Measurements from ENCODE around the gene RFC4. TPM values are rescaled to one million over a fixed set of nuclear protein-coding genes. Genes with fewer than 3 reads are reported as not detected.
A peak's percentile ranks its signal among the peaks of the same experiment; 100 is the strongest.

RFC4 gene
- total and polyA plus RNA-seq, 9 of the 15 experiments (the other 6 are each of a cell fraction or from before 2014, with no cell fraction given): 105 to 227 (median 180) TPM

DNA sequence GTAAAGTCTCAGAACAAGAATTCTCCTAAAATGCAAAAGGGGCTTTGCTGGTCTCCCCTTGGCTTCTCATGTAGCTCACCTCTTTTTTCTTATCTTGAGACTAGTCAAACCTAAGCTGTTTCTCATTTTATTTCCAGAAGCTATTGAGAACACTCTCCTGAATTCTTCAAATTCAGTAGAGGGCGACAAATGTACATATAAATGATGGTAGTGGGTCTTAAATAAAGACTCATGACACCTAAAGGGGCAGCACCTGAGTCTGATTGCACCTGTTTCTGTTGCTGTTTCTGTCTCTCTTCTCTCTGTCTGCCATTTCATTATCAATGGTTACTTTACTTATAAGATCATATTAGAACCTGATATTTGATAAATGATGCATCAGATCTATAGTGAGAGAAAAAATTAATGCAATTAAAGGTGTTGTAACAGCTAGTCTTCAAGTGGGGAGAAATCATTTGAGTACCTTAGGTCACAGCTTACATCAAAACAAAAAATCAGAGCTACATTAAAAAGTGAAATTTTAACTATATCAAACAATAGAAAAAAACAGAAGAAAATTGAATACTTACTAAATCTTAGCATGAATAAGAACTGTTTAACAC, 43.2 kb upstream of the RFC4 start (continued):
- TF ChIP-seq TEAD4 (IDR thresholded peaks at IDR 0.05; ENCODE audit: low read length): no peak
- TF ChIP-seq TEAD4 (CRISPR knock-in tag; IDR thresholded peaks at IDR 0.05; ENCODE audit: borderline replicate concordance): no peak
- TF ChIP-seq SMAD1 (IDR thresholded peaks at IDR 0.05; ENCODE audit: low read depth, low read length, partially characterized antibody): no peak
- TF ChIP-seq KAT8 (IDR thresholded peaks at IDR 0.05; ENCODE audit: low read depth): no peak
- no peak for TF ChIP-seq BHLHE40 (IDR thresholded peaks at IDR 0.05; ENCODE audit: low read length)
- no peak for TF ChIP-seq CREB1 (IDR thresholded peaks at IDR 0.05)
- no peak for TF ChIP-seq CREB1 (CRISPR knock-in tag; IDR thresholded peaks at IDR 0.05)
- no peak for TF ChIP-seq ZNF324 (CRISPR knock-in tag; IDR thresholded peaks at IDR 0.05)
- TF ChIP-seq ZNF586 (CRISPR knock-in tag; conservative IDR thresholded peaks at IDR 0.05): no peak
- TF ChIP-seq CCAR2 (IDR thresholded peaks at IDR 0.05; ENCODE audit: low read depth, low read length): no peak
- peak; percentile 67; the same call in 1 of the 2 replicates for TF ChIP-seq ZEB2 (IDR thresholded peaks at IDR 0.05)
- TF ChIP-seq ARID2 (IDR thresholded peaks at IDR 0.05): peak; percentile 88
- TF ChIP-seq EGR1 (conservative IDR thresholded peaks at IDR 0.05): no peak
- TF ChIP-seq, protein P1, sequence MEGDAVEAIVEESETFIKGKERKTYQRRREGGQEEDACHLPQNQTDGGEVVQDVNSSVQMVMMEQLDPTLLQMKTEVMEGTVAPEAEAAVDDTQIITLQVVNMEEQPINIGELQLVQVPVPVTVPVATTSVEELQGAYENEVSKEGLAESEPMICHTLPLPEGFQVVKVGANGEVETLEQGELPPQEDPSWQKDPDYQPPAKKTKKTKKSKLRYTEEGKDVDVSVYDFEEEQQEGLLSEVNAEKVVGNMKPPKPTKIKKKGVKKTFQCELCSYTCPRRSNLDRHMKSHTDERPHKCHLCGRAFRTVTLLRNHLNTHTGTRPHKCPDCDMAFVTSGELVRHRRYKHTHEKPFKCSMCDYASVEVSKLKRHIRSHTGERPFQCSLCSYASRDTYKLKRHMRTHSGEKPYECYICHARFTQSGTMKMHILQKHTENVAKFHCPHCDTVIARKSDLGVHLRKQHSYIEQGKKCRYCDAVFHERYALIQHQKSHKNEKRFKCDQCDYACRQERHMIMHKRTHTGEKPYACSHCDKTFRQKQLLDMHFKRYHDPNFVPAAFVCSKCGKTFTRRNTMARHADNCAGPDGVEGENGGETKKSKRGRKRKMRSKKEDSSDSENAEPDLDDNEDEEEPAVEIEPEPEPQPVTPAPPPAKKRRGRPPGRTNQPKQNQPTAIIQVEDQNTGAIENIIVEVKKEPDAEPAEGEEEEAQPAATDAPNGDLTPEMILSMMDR (IDR thresholded peaks at IDR 0.05 in 2 of 3, conservative IDR thresholded peaks at IDR 0.05 in 1 of 3; ENCODE audit: insufficient read depth in 2 of 3, low read depth in 1 of 3, low read length in 3 of 3): peak; percentile 63 to 90 (median 77)
- TF ChIP-seq, protein P2, sequence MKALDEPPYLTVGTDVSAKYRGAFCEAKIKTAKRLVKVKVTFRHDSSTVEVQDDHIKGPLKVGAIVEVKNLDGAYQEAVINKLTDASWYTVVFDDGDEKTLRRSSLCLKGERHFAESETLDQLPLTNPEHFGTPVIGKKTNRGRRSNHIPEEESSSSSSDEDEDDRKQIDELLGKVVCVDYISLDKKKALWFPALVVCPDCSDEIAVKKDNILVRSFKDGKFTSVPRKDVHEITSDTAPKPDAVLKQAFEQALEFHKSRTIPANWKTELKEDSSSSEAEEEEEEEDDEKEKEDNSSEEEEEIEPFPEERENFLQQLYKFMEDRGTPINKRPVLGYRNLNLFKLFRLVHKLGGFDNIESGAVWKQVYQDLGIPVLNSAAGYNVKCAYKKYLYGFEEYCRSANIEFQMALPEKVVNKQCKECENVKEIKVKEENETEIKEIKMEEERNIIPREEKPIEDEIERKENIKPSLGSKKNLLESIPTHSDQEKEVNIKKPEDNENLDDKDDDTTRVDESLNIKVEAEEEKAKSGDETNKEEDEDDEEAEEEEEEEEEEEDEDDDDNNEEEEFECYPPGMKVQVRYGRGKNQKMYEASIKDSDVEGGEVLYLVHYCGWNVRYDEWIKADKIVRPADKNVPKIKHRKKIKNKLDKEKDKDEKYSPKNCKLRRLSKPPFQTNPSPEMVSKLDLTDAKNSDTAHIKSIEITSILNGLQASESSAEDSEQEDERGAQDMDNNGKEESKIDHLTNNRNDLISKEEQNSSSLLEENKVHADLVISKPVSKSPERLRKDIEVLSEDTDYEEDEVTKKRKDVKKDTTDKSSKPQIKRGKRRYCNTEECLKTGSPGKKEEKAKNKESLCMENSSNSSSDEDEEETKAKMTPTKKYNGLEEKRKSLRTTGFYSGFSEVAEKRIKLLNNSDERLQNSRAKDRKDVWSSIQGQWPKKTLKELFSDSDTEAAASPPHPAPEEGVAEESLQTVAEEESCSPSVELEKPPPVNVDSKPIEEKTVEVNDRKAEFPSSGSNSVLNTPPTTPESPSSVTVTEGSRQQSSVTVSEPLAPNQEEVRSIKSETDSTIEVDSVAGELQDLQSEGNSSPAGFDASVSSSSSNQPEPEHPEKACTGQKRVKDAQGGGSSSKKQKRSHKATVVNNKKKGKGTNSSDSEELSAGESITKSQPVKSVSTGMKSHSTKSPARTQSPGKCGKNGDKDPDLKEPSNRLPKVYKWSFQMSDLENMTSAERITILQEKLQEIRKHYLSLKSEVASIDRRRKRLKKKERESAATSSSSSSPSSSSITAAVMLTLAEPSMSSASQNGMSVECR (CRISPR knock-in tag; IDR thresholded peaks at IDR 0.05): no peak
- TF ChIP-seq ZNF695 (CRISPR knock-in tag; IDR thresholded peaks at IDR 0.05): no peak
- TF ChIP-seq ZNF584 (CRISPR knock-in tag; IDR thresholded peaks at IDR 0.05; ENCODE audit: low read depth): no peak
- no peak for TF ChIP-seq ZFP30 (CRISPR knock-in tag; IDR thresholded peaks at IDR 0.05; ENCODE audit: borderline replicate concordance)
- no peak for TF ChIP-seq PTBP1 (IDR thresholded peaks at IDR 0.05; ENCODE audit: low read depth, low read length)

All from K562 (cell line).